HG02642 (cell line): ENCODE measurements around the gene BMPR1A.
"Not testable (repeated sequence)": the region's sequence is repeated elsewhere in the genome, so short reads cannot be mapped to it uniquely, and the experiment has no call there.

Experiments used
- ATAC-seq: cut with Tn5 transposase; IDR thresholded peaks from one replicate; pipeline ENCODE4 v1.9.1; 2021; ENCODE audit warnings: mild to moderate bottlenecking; ENCODE audit not compliant: unreplicated experiment, poor library complexity

Gene BMPR1A

DNA sequence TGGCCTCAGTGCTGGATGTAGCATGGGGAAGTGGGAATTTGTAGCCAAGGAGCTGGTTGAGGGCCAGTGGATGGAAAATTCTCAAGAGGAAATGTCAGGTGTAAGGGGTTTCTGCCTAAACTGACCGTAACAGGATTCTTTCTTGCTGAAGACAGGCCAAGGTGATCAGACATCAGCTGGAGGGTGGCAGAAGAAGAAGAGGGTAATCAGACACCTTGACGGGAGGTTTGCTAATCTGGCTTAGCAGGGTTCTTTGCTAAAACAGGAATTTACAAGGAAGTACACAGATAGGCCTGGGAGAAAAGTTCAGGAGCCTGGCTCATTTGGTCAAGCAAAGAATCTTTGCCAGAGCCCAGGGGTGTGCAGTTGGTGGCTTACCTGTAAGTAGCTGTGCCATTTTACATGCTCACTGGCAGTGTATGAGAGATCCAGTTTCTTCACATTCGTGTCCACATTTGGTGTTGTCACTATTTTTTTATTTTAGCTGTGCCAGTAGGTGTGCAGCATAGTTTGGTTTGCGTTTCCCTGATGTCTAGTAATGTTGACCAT is 73.7 kb downstream of the BMPR1A start:
- no peak for ATAC-seq

- ATAC-seq, result no peak
These were observed 77.5 kb downstream of the BMPR1A start for GRCh38 chr10:86833969-86834368.

- ATAC-seq, result no peak
These were observed 79.6 kb downstream of the BMPR1A start for GRCh38 chr10:86836044-86836443.

DNA sequence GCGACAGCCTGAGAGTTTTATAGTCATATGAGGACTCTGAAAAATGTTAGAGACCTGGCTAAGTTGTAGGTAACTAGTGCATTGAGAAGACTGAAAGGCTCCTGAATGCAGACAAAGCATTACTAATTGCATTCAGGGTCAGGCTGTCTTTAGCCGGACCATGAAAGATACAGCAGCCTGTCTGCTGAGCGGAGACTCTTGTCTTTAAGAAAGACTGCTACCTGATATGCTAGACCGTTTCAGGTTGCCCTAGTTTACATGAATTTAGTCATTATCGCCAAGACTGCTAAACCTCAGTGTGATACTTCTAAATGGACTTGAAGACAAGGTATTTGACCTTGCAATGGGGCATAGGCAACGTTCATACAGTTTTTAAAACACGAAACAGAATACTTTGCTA is 81.2 kb downstream of the BMPR1A start:
- no peak for ATAC-seq

DNA sequence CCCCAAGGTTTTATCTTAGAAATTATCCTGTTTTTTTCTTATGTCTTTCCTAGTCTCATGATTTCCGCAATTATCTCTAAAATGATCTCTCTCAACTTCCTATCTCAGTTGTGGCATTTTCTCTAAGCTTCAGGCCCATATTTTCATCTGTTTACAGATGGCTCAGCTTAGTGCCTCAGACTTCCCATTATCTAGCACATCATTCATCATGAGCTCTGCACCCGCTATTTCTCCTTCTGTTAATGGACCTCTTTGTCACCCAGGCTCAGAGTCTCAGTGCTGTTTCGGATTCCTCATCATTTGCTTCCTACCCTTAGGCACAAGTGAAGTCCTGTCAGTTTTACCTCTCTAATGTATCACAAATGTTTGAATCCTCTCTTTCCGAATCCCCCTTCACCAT is 84.1 kb downstream of the BMPR1A start:
- no peak for ATAC-seq

- ATAC-seq, result no peak
These were observed 89.7 kb downstream of the BMPR1A start for GRCh38 chr10:86846088-86846487.

GRCh38 chr10:86848747-86849146 is 92.3 kb downstream of the BMPR1A start:
- no peak for ATAC-seq

DNA sequence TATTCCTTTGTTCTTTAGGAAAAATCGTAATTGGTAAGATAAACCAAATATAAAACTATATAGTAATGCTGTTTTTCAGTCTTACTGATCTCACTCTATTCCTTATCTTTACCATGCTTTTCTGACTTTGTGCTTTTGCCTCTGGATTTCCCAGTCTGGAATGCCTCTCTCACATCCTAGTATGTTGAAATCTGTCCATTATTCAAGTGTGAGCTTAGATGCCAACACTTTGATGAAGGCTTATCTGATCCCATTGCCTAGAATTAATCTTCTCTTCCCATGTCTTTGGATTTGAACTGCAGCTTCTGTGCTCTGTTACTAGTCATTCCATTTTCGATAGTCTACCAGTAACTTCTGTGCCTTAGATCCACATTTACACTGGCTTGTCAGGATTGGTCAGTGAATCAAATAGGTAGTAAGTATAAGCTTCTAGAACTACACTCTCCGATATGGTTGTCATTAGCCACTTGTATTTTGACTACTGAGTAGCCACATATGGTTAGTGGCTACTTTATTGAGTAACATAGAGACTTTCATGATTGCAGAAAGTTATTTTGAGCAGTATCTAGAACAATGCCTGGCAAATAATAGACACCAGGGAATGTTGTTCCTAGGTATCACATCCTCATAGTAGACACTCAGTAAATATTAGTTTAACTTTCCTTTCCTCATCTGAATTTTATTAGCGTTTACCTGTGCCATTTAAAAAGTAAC is 92.9 kb downstream of the BMPR1A start:
- peak; percentile 83 for ATAC-seq

GRCh38 chr10:86850481-86850880 is 94.1 kb downstream of the BMPR1A start:
- ATAC-seq, result no peak

DNA sequence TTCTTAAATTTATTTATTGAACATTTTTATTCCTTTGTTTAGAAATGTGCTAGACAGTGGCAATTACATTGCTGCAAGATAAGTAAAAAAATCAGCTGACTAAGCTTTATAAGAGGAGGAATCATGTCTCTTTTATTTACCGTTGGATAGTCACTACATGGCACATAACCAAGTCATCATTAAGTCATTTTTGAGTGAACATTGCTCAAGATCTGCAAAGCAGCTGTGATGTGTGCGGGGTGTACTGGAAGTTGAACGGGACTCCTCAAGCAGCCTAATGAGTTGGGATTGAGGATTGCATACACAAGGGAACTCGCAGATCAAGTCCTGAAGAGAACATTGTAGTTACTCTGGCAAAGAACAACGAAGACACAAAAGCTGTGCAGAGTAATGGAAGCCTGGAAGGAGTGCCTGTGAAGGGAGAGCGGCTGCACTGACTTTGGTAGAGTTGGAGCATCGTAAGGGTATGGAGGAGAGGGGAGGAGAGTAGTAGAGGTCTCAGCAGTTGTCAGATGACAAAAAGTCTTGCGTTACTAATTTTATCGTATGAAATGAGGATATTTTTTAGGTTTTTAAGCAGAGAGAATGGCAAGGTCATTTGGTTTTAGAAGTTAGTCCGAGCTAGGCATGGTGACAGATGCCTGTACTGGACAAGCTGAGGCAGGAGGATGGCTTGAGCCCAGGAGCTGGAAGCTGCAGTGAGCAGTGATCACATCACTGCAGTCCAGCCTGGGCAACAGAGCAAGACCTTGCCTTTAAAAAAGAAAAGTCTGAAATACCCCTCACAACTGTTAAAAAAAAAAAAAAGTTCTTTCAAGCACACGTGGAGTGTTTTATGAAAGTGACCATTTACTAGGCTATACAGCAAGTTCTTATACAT is 95.1 kb downstream of the BMPR1A start:
- no peak for ATAC-seq

- ATAC-seq, result not testable (repeated sequence)
These were observed 97.2 kb downstream of the BMPR1A start for GRCh38 chr10:86853582-86853981.

DNA sequence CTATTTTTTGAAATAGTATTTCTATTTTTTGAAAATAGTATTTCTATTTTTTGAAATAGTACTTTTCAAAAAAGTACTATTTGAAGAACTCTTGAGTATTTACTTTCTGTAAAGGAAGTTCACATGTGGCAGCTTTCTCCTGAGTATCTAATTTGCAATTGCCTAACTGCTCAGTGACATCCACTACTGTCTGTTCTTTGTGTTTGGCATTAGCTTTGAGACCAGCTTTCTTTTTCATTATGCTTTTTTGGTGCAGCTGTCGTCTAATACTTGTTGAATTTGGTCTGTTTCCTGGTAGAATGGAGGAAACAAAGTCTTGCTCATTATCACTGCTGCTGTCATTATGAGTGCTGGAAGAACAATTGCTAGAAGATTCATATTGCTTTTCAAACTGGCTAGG is 99.1 kb downstream of the BMPR1A start:
- no peak for ATAC-seq

DNA sequence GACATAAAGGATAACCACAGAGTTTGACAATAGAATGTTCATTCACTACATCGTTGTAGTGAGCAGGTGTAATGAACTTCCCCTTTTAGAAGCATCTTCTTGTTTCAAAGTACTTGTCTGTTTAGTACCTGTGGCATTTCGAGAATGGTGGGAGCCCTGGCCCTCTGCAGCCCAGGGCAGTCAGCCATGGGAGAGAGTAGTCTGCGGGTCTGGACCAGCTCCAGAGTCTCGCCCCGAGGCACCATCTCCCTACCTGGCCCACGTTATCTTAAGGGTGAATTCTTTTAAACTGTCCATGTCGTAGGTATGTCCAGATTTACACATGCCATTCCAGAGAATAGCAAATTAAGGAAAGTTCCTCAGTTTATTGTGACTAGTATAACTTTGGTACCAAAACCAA is 99.7 kb downstream of the BMPR1A start:
- no peak for ATAC-seq

GRCh38 chr10:86857128-86857721 is 100.8 kb downstream of the BMPR1A start:
- ATAC-seq, result no peak

GRCh38 chr10:86858011-86858410 is 101.6 kb downstream of the BMPR1A start:
- ATAC-seq, result no peak

DNA sequence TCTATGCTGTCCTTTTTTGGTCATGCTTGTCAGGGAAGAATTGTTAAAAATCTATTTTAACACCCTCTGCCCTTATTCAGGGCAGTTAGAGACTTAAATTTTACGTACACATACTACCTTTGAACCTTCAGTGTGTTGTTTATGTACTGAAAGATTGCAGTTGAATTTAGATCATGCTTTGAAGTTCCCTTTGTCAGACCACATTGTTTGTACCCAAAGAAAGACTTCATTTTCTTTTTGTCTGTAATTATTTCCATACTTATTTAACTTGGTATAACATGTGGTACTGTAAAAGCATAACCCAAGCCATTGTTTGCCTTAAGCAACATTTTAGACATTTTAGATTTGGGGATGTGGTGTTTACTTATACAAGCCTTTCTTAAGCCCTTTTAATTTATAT is 104.9 kb downstream of the BMPR1A start:
- no peak for ATAC-seq

GRCh38 chr10:86862373-86862772 is 106.0 kb downstream of the BMPR1A start:
- no peak for ATAC-seq

DNA sequence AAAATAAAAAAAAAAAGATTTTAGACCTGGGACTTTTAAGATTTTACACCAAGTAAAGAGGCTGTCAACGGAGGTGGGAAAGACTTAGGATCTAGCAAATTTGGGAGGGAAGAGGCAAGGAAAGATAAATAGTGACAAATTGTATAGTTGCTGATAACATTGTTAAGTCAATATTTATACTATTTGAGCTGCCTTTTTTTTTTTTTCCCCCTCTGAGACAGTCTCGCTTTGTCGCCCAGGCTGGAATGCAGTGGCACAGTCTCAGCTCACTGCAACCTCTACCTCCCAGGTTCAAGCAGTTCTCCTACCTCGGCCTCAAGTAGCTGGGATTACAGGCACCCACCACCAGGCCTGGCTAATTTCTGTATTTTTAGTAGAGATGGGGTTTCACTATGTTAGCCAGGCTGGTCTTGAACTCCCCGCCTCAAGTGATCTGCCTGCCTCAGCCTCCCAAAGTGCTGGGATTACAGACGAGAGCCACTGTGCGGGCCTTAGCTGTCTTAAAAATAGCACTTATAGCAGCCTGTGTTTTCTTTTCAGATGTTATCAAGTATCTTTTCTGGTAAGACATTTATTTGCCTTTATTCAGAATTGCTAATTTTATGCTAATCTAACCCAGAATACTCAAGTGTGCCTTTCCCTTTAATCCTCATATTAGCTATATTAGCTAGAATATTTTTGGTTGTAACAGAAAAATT is 106.5 kb downstream of the BMPR1A start:
- ATAC-seq, result no peak

DNA sequence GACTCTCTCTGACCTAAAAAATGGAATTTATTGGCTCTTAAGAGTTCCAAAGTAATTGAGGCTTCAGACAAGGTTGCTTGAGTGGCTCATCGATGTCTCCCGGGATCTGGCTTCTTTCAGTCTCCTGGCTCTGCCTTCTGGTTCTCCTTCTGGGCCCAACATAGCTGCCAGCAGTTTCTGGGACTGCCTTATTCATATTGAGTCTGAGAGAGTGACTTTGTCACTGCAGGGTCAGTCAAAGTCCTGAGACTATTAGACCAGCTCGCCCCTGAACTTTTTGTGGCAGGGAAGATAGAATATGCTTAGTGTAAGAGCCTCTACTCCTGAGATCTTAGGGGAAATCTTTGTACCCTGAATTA is 107.0 kb downstream of the BMPR1A start:
- ATAC-seq, result no peak

DNA sequence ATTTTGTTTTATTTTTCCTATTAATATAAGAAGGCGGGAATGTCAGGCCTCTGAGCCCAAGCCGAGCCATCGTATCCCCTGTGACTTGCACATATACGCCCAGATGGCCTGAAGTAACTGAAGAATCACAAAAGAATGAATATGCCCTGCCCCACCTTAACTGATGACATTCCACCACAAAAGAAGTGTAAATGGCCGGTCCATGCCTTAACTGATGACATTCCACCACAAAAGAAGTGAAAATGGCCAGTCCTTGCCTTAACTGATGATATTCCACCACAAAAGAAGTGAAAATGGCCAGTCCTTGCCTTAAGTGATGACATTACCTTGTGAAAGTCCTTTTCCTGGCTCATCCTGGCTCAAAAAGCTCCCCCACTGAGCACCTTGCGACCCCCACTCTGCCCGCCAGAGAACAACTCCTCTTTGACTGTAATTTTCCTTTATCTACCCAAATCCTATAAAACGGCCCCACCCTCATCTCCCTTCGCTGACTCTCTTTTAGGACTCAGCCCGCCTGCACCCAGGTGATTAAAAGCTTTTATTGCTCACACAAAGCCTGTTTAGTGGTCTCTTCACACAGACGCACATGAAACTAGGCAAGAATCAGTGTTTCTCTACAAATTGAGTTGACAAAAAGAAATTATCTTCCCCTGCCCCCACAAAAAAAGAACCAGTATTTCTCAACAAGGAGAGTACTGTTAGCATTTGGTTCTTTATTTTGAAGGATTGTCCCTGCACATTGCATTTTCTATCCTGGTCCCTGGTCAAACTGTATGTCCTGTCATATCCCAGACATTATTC is 108.8 kb downstream of the BMPR1A start:
- ATAC-seq, result not testable (repeated sequence)
